ENCODE measurements around the gene STK11. TPM values are rescaled to one million over a fixed set of nuclear protein-coding genes. Genes with fewer than 3 reads are reported as not detected.
A peak's percentile ranks its signal among the peaks of the same experiment; 100 is the strongest.

STK11 gene
- polyA plus RNA-seq, 1 donor from 2014 or later: 51.6 TPM

- Histone ChIP-seq H3K9me3 (ENCODE audit: low read length) (no peaks in the 10 kb centered on the region), H3K27me3 (ENCODE audit: insufficient read depth, low read depth, low read length) (no peaks in the 10 kb centered on the region), H3K27ac (ENCODE audit: low read length) (no peak overlapping the region), H3K9ac (ENCODE audit: low read length) (no peak overlapping the region), H3K4me2 (ENCODE audit: low read length) (no peak overlapping the region), H3K4me3 (ENCODE audit: low read length) (no peak overlapping the region), H3F3A (ENCODE audit: insufficient read depth, low read length, poor library complexity, severe bottlenecking) (no peaks in the 10 kb centered on the region), H3K79me2 (replicated peaks; ENCODE audit: insufficient read depth, low read length) (peaks cover 6% of the 10 kb centered on the region), H3K36me3 (ENCODE audit: insufficient read depth, low read length) (no peaks in the 10 kb centered on the region), H3K9me2 (ENCODE audit: insufficient read depth, low read length) (no peaks in the 10 kb centered on the region), H2AFZ (ENCODE audit: low read depth, low read length) (no peak overlapping the region), H4K20me1 (ENCODE audit: insufficient read depth) (no peaks in the 10 kb centered on the region)
- TF ChIP-seq SMC3 (conservative IDR thresholded peaks at IDR 0.05; ENCODE audit: poor library complexity) (peak; percentile 12), POLR2AphosphoS5 (IDR thresholded peaks at IDR 0.05) (no peak), REST (IDR thresholded peaks at IDR 0.05; ENCODE audit: borderline replicate concordance) (no peak), RAD21 (conservative IDR thresholded peaks at IDR 0.05) (peak; percentile 33), TAF1 (IDR thresholded peaks at IDR 0.05; ENCODE audit: low read depth) (no peak), MXI1 (conservative IDR thresholded peaks at IDR 0.05; ENCODE audit: poor library complexity, severe bottlenecking) (no peak), EZH2 (IDR thresholded peaks at IDR 0.05; ENCODE audit: borderline replicate concordance, insufficient read depth, low read length, poor library complexity, severe bottlenecking) (no peak), CTCF (IDR thresholded peaks at IDR 0.05; ENCODE audit: poor library complexity, severe bottlenecking) (peak; percentile 42), EP300 (conservative IDR thresholded peaks at IDR 0.05; ENCODE audit: poor library complexity, severe bottlenecking) (no peak)
Measured at GRCh38 chr19:1220976-1221903, 15.7 kb downstream of the STK11 start.

- H3K9me3 ChIP-seq (ENCODE audit: low read length): no peaks in the 10 kb centered on the region
- H3K79me2 ChIP-seq (replicated peaks; ENCODE audit: insufficient read depth, low read length): peaks cover 2% of the 10 kb centered on the region
- no peak overlapping the region for H2AFZ ChIP-seq (ENCODE audit: low read depth, low read length)
- H3K9ac ChIP-seq (ENCODE audit: low read length): no peak overlapping the region
- H3K27ac ChIP-seq (ENCODE audit: low read length): no peak overlapping the region
- H3K27me3 ChIP-seq (ENCODE audit: insufficient read depth, low read depth, low read length): no peaks in the 10 kb centered on the region
- TF ChIP-seq MXI1 (conservative IDR thresholded peaks at IDR 0.05; ENCODE audit: poor library complexity, severe bottlenecking) (no peak), REST (IDR thresholded peaks at IDR 0.05; ENCODE audit: borderline replicate concordance) (no peak), CTCF (IDR thresholded peaks at IDR 0.05; ENCODE audit: poor library complexity, severe bottlenecking) (no peak), SMC3 (conservative IDR thresholded peaks at IDR 0.05; ENCODE audit: poor library complexity) (no peak), RAD21 (conservative IDR thresholded peaks at IDR 0.05) (no peak), EP300 (conservative IDR thresholded peaks at IDR 0.05; ENCODE audit: poor library complexity, severe bottlenecking) (no peak), TAF1 (IDR thresholded peaks at IDR 0.05; ENCODE audit: low read depth) (no peak), POLR2AphosphoS5 (IDR thresholded peaks at IDR 0.05) (no peak), EZH2 (IDR thresholded peaks at IDR 0.05; ENCODE audit: borderline replicate concordance, insufficient read depth, low read length, poor library complexity, severe bottlenecking) (no peak)
- no peaks in the 10 kb centered on the region for H3F3A ChIP-seq (ENCODE audit: insufficient read depth, low read length, poor library complexity, severe bottlenecking)
- no peaks in the 10 kb centered on the region for H3K36me3 ChIP-seq (ENCODE audit: insufficient read depth, low read length)
- no peak overlapping the region for H3K4me2 ChIP-seq (ENCODE audit: low read length)
- no peaks in the 10 kb centered on the region for H3K9me2 ChIP-seq (ENCODE audit: insufficient read depth, low read length)
- H4K20me1 ChIP-seq (ENCODE audit: insufficient read depth): no peaks in the 10 kb centered on the region
- no peak overlapping the region for H3K4me3 ChIP-seq (ENCODE audit: low read length)
Measured at GRCh38 chr19:1221904-1222255, 16.3 kb downstream of the STK11 start.

All from neural cell (in vitro differentiated cells).